WTC11 (cell line): Measurements from ENCODE around the gene KCNT2.

ENCODE experiments used
- TP53 ChIP-seq: sonication (generic); formaldehyde crosslinking; IDR thresholded peaks from 2 replicates; pipeline ENCODE4 v1.8.1; 2023; ENCODE audit warnings: mild to moderate bottlenecking, missing genetic modification reagents
- TF ChIP-seq, protein P1 (sequence below): fragments of 200-600 bp; IDR thresholded peaks from 2 replicates; pipeline ENCODE4 v1.8.0; 2022; ENCODE audit warnings: antibody characterized with exemption
- TF ChIP-seq, protein P2 (sequence below): sonication (generic); formaldehyde crosslinking; IDR thresholded peaks from 2 replicates; pipeline ENCODE4 v1.8.1; 2023; ENCODE audit warnings: mild to moderate bottlenecking, missing genetic modification reagents, moderate library complexity
- TF ChIP-seq, protein P3 (sequence below): sonication (generic); formaldehyde crosslinking; IDR thresholded peaks from 2 replicates; pipeline ENCODE4 v1.8.0; 2022; ENCODE audit warnings: mild to moderate bottlenecking, missing genetic modification reagents

DNA sequence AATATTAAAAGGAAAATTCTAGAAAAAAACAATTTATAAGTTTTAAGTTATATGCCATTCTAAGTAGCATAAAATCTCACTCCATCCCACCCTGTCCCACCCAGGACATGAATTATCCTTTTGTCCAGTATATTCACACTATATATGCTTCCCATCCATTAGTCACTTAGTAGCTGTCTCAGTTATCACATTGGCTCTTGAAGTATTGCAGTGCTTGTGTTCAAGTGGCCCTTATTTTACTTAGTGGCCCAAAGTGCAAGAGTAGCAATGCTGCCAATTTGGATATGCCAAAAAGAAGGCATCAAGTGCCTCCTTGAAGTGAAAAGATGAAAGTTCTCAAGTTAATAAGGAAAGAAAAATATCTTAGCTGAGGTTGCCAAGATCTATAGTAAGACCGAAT, 192.3 kb downstream of the KCNT2 start:
- TF ChIP-seq, protein P1, sequence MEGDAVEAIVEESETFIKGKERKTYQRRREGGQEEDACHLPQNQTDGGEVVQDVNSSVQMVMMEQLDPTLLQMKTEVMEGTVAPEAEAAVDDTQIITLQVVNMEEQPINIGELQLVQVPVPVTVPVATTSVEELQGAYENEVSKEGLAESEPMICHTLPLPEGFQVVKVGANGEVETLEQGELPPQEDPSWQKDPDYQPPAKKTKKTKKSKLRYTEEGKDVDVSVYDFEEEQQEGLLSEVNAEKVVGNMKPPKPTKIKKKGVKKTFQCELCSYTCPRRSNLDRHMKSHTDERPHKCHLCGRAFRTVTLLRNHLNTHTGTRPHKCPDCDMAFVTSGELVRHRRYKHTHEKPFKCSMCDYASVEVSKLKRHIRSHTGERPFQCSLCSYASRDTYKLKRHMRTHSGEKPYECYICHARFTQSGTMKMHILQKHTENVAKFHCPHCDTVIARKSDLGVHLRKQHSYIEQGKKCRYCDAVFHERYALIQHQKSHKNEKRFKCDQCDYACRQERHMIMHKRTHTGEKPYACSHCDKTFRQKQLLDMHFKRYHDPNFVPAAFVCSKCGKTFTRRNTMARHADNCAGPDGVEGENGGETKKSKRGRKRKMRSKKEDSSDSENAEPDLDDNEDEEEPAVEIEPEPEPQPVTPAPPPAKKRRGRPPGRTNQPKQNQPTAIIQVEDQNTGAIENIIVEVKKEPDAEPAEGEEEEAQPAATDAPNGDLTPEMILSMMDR, result no peak
- no peak for TF ChIP-seq TP53 (CRISPR knock-in tag)
- TF ChIP-seq, protein P2, sequence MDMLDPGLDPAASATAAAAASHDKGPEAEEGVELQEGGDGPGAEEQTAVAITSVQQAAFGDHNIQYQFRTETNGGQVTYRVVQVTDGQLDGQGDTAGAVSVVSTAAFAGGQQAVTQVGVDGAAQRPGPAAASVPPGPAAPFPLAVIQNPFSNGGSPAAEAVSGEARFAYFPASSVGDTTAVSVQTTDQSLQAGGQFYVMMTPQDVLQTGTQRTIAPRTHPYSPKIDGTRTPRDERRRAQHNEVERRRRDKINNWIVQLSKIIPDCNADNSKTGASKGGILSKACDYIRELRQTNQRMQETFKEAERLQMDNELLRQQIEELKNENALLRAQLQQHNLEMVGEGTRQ (CRISPR knock-in tag), result no peak
- TF ChIP-seq, protein P3, sequence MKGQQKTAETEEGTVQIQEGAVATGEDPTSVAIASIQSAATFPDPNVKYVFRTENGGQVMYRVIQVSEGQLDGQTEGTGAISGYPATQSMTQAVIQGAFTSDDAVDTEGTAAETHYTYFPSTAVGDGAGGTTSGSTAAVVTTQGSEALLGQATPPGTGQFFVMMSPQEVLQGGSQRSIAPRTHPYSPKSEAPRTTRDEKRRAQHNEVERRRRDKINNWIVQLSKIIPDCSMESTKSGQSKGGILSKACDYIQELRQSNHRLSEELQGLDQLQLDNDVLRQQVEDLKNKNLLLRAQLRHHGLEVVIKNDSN (CRISPR knock-in tag), result no peak
